OCI-M2 (cell line): ENCODE results near the gene SDR42E1.

Source experiments
- DNase-seq: peaks from one replicate; lab custom pipeline; 2025; ENCODE audit not compliant: unreplicated experiment; lab: John Stamatoyannopoulos, UW

The SDR42E1 gene

GRCh38 chr16:82011199-82011641 lies at the start of gene SDR42E1:
Gene SDR42E1 (minus strand): TSS chr16:82011470. CDS start chr16:82000858, 10,612 bp downstream.
- DNase-seq, result no peak

- no peak for DNase-seq
Measured at GRCh38 chr16:82059983-82060421, 48.7 kb upstream of the SDR42E1 start.

GRCh38 chr16:82059161-82059982 lies 48.1 kb upstream of the SDR42E1 start:
- DNase-seq, result no peak

- DNase-seq, result no peak
Measured at GRCh38 chr16:82056550-82056896, 45.3 kb upstream of the SDR42E1 start.

GRCh38 chr16:82055728-82056549 lies 44.7 kb upstream of the SDR42E1 start:
- no peak for DNase-seq

- DNase-seq, result no peak
Measured at GRCh38 chr16:82055117-82055516, 43.8 kb upstream of the SDR42E1 start.

GRCh38 chr16:82051656-82052055 lies 40.4 kb upstream of the SDR42E1 start:
- DNase-seq, result no peak

GRCh38 chr16:82050909-82051357 lies 39.7 kb upstream of the SDR42E1 start:
- no peak for DNase-seq

GRCh38 chr16:82050506-82050905 lies 39.2 kb upstream of the SDR42E1 start:
- no peak for DNase-seq

- DNase-seq, result no peak
Measured at GRCh38 chr16:82049484-82049883, 38.2 kb upstream of the SDR42E1 start.

GRCh38 chr16:82047787-82048186 lies 36.5 kb upstream of the SDR42E1 start:
- no peak for DNase-seq

- DNase-seq, result no peak
Measured at GRCh38 chr16:82047374-82047773, 36.1 kb upstream of the SDR42E1 start.

- no peak for DNase-seq
Measured at GRCh38 chr16:82046941-82047340, 35.7 kb upstream of the SDR42E1 start.

GRCh38 chr16:82046541-82046940 lies 35.3 kb upstream of the SDR42E1 start:
- no peak for DNase-seq

- DNase-seq, result no peak
Measured at GRCh38 chr16:82045465-82045864, 34.2 kb upstream of the SDR42E1 start.

- no peak for DNase-seq
Measured at GRCh38 chr16:82044585-82044911, 33.3 kb upstream of the SDR42E1 start.

- DNase-seq, result no peak
Measured at GRCh38 chr16:82043680-82044584, 32.7 kb upstream of the SDR42E1 start.

GRCh38 chr16:82042846-82043245 lies 31.6 kb upstream of the SDR42E1 start:
- no peak for DNase-seq

GRCh38 chr16:82042144-82042543 lies 30.9 kb upstream of the SDR42E1 start:
- DNase-seq, result no peak

- DNase-seq, result no peak
Measured at GRCh38 chr16:82041542-82041941, 30.3 kb upstream of the SDR42E1 start.

- no peak for DNase-seq
Measured at GRCh38 chr16:82040296-82040695, 29.0 kb upstream of the SDR42E1 start.
